Occipital lobe (tissue), 2 donors: ENCODE results near the gene ZMYND19. TPM values are rescaled to one million over a fixed set of nuclear protein-coding genes. Genes with fewer than 3 reads are reported as not detected.
"Not testable (repeated sequence)": the region's sequence is repeated elsewhere in the genome, so short reads cannot be mapped to it uniquely, and the experiment has no call there.

Source experiments
- DNase-seq: peaks from one replicate; lab custom pipeline; 2025; lab: John Stamatoyannopoulos, UW
- total RNA-seq: library from RNA; depleted of rRNA; stranded (reverse); fragments of >200 nt; gene quantifications from one replicate; pipeline ENCODE4 v1.2.3, GENCODE V29; 2014

ZMYND19 gene
- total RNA-seq, 1 donor from 2014 or later = 17.9 TPM

DNA sequence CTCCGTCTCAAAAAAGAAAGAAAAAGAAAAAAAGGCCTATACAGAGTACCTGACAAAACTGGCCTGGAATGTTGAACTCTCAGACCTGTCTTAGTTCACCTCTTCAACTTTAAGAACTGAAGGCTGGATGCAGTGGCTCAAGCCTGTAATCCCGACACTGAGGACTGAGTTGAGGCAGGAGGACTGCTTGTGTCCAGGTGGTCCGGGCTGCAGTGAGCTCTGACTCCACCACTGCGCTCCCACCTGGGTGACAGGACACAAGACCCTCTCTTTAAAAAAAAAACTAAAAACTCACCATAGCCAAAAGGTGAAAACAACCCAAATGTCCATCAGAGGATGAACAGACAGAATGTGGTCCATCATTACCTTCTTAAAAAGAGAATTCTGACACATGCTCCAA lies 32.2 kb downstream of the ZMYND19 start:
- no peak for DNase-seq

DNA sequence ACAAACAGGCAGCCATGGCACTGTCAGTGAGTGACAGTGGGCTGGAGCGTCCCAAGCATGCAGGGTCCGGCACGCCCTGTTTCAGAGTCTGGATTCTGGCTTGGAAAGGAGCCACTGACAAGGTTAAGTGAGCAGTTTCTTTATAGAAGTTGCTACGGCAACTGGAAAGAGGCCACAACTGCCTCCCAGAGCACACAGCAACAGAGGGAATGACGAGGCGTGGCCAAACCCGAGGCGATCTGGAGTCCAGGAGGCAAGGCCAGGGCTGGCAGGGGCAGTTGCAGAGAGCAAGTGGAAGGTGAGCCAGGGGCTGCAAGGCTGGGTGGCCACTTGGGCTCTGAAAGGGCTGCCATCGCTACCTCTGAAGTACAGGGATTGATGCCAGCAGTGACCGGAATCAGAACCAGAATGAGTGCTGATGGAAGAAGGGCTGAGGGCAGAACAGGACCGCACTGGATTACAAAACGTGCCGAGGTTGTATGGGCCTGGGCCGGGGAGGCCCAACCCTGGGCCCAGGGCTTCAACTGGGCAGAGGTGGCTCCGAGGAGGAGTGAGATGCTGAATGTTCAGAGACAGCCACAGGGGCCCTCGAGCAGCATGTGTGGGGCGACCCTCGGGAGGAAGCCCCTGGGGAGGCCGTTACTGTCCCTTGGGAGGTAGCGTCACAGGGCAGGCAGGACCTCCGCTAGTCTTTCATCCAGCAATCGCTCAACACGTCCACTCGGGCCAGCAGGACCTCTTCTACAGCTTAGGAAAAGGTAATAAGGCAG lies 34.1 kb downstream of the ZMYND19 start:
- no peak for DNase-seq

- DNase-seq = no peak
These were observed 35.1 kb downstream of the ZMYND19 start for GRCh38 chr9:137555179-137555578.

DNA sequence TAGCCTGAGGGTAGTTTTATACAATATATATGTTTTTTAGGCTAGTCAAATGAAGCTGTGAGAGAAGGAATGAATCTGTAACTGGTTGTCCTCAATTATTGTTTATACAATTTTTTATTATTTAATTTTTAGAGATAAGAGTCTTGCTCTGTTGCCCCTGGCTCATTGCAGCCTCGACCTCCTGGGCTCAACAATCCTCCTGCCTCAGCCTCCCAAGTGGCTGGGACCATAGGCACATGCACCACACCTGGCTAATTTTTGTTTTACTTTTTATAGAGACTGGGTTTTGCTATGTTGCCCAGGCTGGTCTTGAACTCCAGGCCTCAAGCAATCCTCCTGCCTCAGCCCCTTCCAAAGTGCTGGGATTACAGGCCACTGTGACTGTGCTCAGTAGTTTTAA lies 36.0 kb downstream of the ZMYND19 start:
- DNase-seq = no peak

GRCh38 chr9:137553654-137554053 lies 36.7 kb downstream of the ZMYND19 start:
- not testable (repeated sequence) for DNase-seq

DNA sequence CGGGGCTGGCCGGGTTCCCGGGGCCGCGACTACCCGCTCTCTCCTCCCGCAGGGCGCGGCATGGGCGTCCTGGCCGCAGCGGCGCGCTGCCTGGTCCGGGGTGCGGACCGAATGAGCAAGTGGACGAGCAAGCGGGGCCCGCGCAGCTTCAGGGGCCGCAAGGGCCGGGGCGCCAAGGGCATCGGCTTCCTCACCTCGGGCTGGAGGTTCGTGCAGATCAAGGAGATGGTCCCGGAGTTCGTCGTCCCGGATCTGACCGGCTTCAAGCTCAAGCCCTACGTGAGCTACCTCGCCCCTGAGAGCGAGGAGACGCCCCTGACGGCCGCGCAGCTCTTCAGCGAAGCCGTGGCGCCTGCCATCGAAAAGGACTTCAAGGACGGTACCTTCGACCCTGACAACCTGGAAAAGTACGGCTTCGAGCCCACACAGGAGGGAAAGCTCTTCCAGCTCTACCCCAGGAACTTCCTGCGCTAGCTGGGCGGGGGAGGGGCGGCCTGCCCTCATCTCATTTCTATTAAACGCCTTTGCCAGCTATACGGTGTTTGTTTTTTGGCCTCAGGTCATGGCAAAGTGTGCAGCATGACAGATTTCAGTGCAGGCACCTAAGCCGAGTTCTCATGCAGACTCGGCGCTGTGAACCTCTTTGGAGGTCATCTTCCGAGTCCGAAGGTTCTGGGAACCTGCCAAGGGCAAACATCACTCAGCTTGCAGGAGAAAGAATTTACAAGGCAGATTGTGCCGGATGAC lies 38.1 kb downstream of the ZMYND19 start:
- DNase-seq = no peak

- DNase-seq = peak; percentile 88
These were observed 38.9 kb downstream of the ZMYND19 start, which contains the start of gene MRPL41 for GRCh38 chr9:137551264-137552021. Gene MRPL41 (plus strand): TSS chr9:137551879. CDS start chr9:137552082, 203 bp downstream.

- not testable (repeated sequence) for DNase-seq
These were observed 39.4 kb downstream of the ZMYND19 start for GRCh38 chr9:137550958-137551263.

GRCh38 chr9:137550231-137550621 lies 40.1 kb downstream of the ZMYND19 start, which contains the start of gene PNPLA7:
Gene PNPLA7 (minus strand): TSS chr9:137550402. CDS start chr9:137550197, 205 bp downstream.
- DNase-seq = peak; percentile 84

- DNase-seq = no peak
These were observed 42.4 kb downstream of the ZMYND19 start for GRCh38 chr9:137547687-137548543.

GRCh38 chr9:137545123-137545522 lies 45.2 kb downstream of the ZMYND19 start:
- no peak for DNase-seq

- DNase-seq = no peak
These were observed 46.0 kb downstream of the ZMYND19 start for GRCh38 chr9:137544176-137544760.

DNA sequence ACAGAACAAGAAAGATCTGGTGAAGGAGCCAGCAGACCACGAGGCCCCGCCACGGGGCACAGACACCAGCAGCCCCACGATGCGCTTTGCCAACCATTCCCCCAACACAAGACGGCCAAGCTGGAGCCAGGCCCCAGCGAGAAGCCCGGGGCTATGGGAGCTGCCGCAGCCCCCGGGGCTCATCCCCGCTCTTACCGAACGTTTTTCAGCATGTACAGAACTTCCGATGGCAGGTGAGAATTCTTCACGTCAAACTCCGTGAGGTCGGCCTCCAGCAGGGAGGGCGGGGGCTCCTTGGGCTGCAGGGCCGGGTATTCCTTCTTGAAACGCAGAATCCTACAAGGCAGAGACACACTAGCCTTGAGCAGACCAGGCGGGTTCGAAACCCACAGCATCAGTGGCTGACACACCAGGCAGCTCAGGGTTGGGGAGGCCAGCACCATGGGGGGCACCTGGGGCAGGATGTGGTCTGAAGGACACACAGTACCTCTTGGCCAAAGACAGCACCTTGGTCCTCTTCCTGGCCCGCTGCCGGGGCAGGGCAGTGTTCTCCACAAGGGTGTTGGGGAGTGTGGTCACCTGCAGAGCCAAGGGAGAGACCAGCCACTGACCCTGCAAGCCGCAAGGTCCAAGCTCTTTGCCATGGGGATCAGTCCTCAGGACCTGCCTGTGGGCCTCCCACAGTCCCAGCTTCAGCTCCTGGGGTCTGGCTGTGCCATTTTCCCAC lies 46.9 kb downstream of the ZMYND19 start:
- no peak for DNase-seq

DNA sequence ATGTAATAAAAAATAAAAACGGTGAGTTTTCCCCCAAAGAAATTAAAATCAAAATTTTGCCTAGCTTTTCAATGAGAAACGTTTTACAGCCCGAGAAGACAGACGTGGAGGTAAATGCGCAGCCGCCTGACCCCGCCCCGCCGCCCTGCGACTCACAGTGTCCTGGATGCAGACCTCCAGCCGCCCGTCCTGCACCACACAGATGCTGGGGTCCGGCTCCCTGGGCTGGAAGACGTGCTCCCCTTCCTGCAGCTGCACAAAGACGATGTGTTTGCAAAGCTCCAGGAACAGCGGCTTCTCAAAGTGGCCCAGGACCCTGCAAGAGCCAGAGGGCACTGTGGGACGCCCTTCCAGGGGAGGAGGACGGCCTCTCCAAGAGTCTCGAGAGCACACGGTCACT lies 47.8 kb downstream of the ZMYND19 start:
- DNase-seq = no peak

DNA sequence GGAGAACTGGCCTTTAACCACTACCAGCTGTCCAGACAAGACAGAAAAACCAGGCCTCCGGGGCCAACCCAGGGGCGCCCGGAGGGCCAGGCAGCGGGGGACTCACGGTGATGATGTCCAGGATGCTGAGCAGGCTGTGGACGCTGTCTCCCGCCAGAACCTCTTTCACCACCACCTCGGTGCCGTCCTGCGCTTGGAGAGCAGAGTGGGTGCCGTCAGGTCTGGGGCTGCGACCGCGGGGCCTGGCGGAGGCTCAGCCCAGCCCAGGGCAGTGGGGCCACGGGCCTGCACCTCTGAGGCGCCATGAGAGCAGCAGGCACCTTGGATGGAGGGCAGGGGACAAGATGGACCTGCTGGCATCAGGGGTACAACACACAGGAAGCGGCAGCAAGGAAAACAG lies 49.8 kb downstream of the ZMYND19 start:
- no peak for DNase-seq

DNA sequence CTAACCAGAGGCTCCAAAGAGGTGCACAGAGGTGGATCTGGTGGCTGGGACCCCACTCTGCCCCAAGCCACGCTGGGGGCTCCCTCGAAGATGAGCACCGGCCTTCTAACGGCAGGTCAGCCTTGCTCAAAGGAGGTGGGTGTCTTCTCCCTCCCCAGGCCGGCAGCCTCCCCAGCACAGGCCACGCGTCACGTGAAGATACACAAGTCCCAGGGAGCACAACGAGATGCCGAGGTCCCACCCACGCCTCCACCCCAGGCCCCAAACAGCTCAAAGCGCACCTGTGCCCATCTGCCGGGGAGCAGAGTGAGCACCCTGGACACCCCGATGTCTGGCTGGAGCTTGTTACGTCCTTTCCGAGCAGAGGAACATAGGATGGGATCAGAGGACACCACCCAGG lies 52.3 kb downstream of the ZMYND19 start:
- DNase-seq = no peak

- DNase-seq = not testable (repeated sequence)
These were observed 53.6 kb downstream of the ZMYND19 start for GRCh38 chr9:137536594-137537131.

DNA sequence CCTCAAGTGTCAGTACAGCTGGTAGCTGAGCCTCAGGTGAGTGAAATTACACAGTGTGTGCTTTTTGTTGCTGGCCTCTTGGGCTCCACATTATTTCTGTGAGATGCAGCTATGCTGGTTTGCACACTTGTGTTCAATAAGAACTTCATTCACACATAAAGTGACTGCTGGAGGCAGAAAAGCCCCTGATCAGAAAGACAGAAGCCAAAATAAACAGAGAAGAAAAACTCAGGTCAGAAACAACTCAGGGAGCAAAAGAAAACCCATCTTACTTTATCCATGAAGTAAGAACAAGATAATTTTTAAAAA lies 55.2 kb downstream of the ZMYND19 start:
- DNase-seq = no peak

DNA sequence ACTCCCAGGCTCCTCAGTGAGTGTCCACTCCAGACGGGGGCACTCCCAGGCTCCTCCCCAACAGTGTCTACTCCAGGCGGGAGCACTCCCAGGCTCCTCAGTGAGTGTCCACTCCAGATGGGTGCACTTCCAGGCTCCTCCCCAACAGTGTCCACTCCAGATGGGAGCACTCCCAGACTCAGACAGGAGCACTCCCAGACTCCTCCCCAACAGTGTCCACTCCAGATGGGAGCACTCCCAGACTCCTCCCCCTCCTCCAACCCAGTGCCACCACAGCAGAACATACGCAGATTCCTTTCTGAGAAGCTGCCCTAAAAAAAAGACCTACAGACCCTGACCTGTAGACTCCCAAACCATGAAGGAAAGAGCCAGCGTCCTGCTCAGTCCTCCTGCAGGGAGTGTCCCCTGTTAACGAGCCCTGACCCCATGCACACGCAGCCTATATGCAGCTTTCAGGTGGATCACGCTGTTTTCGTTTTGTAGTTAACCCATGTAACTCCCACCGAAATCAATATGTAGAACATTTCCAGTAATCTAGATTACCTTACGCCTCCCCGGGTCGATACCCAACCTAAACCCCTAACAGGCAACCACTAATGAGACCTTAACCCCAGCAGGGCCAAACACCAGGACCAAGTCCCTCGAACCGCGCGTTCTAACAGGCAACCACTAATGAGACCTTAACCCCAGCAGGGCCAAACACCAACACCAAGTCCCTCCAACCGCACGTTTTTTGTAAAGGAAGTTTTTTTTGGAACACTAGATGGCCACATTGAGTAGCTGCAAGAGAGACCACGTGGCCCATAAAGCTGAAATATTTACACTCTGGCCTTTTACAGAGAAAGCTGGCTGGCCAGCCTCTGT lies 55.8 kb downstream of the ZMYND19 start:
- DNase-seq = no peak
